Psoas muscle (tissue), 8 donors: ENCODE data around the gene SOS1. TPM values are rescaled to one million over a fixed set of nuclear protein-coding genes. Genes with fewer than 3 reads are reported as not detected.

Experiments used
- ATAC-seq, 4 donors: fragments of 200-7000 bp; cut with Tn5 transposase; one replicate each; pipeline ENCODE4 v1.9.1; 2020; ENCODE audit warnings: moderate library complexity in 3 of 4, mild to moderate bottlenecking in 2 of 4
- DNase-seq, 2 donors: peaks; one replicate each; pipeline ENCODE4 v3.0.0-alpha.2; 2020
- H3K27ac ChIP-seq: fragments of 200-600 bp; one replicate; pipeline ENCODE4 v1.8.0; 2022
- H3K27me3 ChIP-seq, 3 donors: fragments of 200-600 bp in 1 of 3; one replicate each; pipeline versions ENCODE4 v1.6.1 to v1.8.0; 2013 to 2022; ENCODE audit warnings: low read length in 2 of 3, mild to moderate bottlenecking in 2 of 3, moderate library complexity in 1 of 3; ENCODE audit not compliant: insufficient read depth in 3 of 3
- H3K36me3 ChIP-seq, 2 donors: fragments of 200-600 bp in 1 of 2; one replicate each; pipeline versions ENCODE4 v1.6.1 to v1.8.0; 2013 to 2022; ENCODE audit warnings: low read depth in 1 of 2, mild to moderate bottlenecking in 1 of 2, moderate library complexity in 1 of 2; ENCODE audit not compliant: insufficient read depth in 1 of 2
- H3K4me1 ChIP-seq: fragments of 200-600 bp; one replicate; pipeline ENCODE4 v1.8.0; 2022
- H3K4me3 ChIP-seq: fragments of 200-600 bp; one replicate; pipeline ENCODE4 v1.8.0; 2022; ENCODE audit warnings: mild to moderate bottlenecking
- H3K9me3 ChIP-seq: fragments of 200-600 bp; one replicate; pipeline ENCODE4 v1.8.0; 2022
- CTCF ChIP-seq: fragments of 200-600 bp; IDR thresholded peaks from one replicate; pipeline ENCODE4 v1.8.0; 2022; ENCODE audit warnings: antibody characterized with exemption
- WGBS, 3 donors: extraction: QIAGEN DNeasy Blood & Tissue Kit; methylation state at CpG; one replicate each; pipeline versions ENCODE4 v1.1.6 to v1.1.7; 2013; 5-methylcytosine and 5-hydroxymethylcytosine counted together
- intact Hi-C, 2 donors: fragments of 100-400 bp; cut with DNase I; formaldehyde crosslinking; loops; one replicate each; pipeline versions ENCODE4 v1.11.0 to v1.14.2; 2022
- long read RNA-seq, 2 donors: library from polyadenylated mRNA; unstranded; transcript quantifications; one replicate each; pipeline ENCODE4 v2.0.0, GENCODE V29; 2021
- polyA plus RNA-seq, 3 donors: library from polyadenylated mRNA; stranded (reverse); fragments of 200-250 nt; gene quantifications; one replicate each; pipeline ENCODE4 v1.2.3, GENCODE V29; 2013
- total RNA-seq, 4 donors: library from RNA; stranded (reverse); fragmentation: NEBNext Ultra II Directional in 2 of 4; extraction: Animal tissue kit (Norgen Biotek cat#: 25700) in 2 of 4; gene quantifications; one replicate each; pipeline versions ENCODE4 v1.2.1 to v1.2.4, GENCODE V29; 2021 to 2023
- donor health status: healthy with polysubstance abuse.
- donor health status: DM: no; HTN: no; CAD: no; lungs with moderate emphysema.
- donor health status: Bipolar disorder and iron deficiency.
- donor health status: healthy.
- donor health status: DM: yes; HTN: yes; CAD: no.
- donor health status: DM: no; HTN: no; CAD: no.
- donor health status: DM: no; HTN: no; CAD: no.
- donor health status: DM: yes; HTN: yes; CAD: no.

Gene SOS1
- total RNA-seq, result 10 to 100 TPM; 25.4 to 35.7 (median 33.1) TPM
- polyA plus RNA-seq, result 10 to 100 TPM in 1 of 3 donors, 1 to 10 TPM in 2; 4.9 to 24.7 (median 8.0) TPM
- long read RNA-seq, donor 1, full-length matches to known transcripts, result 1 of 9 reads
- long read RNA-seq, donor 1, partial matches to known transcripts, result 4 of 9 reads
- long read RNA-seq, donor 1, other reads (novel, unspliced or antisense), result 4 of 9 reads
- long read RNA-seq, donor 2, full-length matches to known transcripts, result 1 of 36 reads
- long read RNA-seq, donor 2, partial matches to known transcripts, result 27 of 36 reads
- long read RNA-seq, donor 2, other reads (novel, unspliced or antisense), result 8 of 36 reads

- 1% methylated on average over 34 to 60 of the region's 60 CpGs for WGBS, 3 donors
- H3K4me3 ChIP-seq, result peak within 1 kb of the TSS; percentile 92
- no peak for TF ChIP-seq CTCF
- peaks cover 0 to under 1% of the 10 kb centered on the region in 2 donors for H3K36me3 ChIP-seq
- H3K27me3 ChIP-seq, result no peaks in the 10 kb centered on the region
- ATAC-seq (peak; percentile 79 to 83 (median 82)), DNase-seq (peak; percentile 96 to 98)
- H3K9me3 ChIP-seq, result no peaks in the 10 kb centered on the region
- intact Hi-C loops, result loop anchor here in 1 of 2 donors (1.0 kb wide), 1 partner anchor 107 kb away; no protein-coding TSS in a partner anchor
- peaks cover 50% of the 10 kb centered on the region for H3K4me1 ChIP-seq
- peak within 1 kb of the TSS; percentile 94 for H3K27ac ChIP-seq
Observed at GRCh38 chr2:39120771-39121522, at the start of gene SOS1. SOS1 (minus strand) TSS chr2:39121051; CDS start chr2:39120422, 629 bp downstream.

- TF ChIP-seq CTCF, result no peak
- WGBS, 3 donors, result 88 to 92% (median 91%) methylated on average over 4 of the region's 4 CpGs
- H3K27ac ChIP-seq, result no peak overlapping the region
- ATAC-seq, result no peak
- intact Hi-C loops, result no loop called here
- H3K4me3 ChIP-seq, result no peak overlapping the region
- no peak for DNase-seq
- H3K27me3 ChIP-seq, result no peaks in the 10 kb centered on the region
- no peaks in the 10 kb centered on the region for H3K36me3 ChIP-seq
- H3K4me1 ChIP-seq, result peaks cover 13% of the 10 kb centered on the region
- H3K9me3 ChIP-seq, result no peaks in the 10 kb centered on the region
Observed at GRCh38 chr2:39164089-39164488, 43.2 kb upstream of the SOS1 start.

- Histone ChIP-seq H3K9me3 (no peaks in the 10 kb centered on the region), H3K27me3 (no peaks in the 10 kb centered on the region), H3K27ac (no peak overlapping the region), H3K36me3 (no peaks in the 10 kb centered on the region), H3K4me3 (peak overlapping the region; percentile 15), H3K4me1 (peaks cover 13% of the 10 kb centered on the region)
- WGBS, 3 donors, result 24 to 32% (median 25%) methylated on average over 3 of the region's 3 CpGs
- peak in 2 of 4 donors; percentile 50 to 80 for ATAC-seq
- DNase-seq, result no peak
- TF ChIP-seq CTCF, result no peak
- intact Hi-C loops, result no loop called here
Observed at GRCh38 chr2:39160982-39161381, 40.1 kb upstream of the SOS1 start.

GRCh38 chr2:39159283-39159682 lies 38.4 kb upstream of the SOS1 start:
- Histone ChIP-seq H3K27ac (no peak overlapping the region), H3K27me3 (no peaks in the 10 kb centered on the region), H3K4me1 (peaks cover 13% of the 10 kb centered on the region), H3K4me3 (no peak overlapping the region), H3K9me3 (no peaks in the 10 kb centered on the region), H3K36me3 (no peaks in the 10 kb centered on the region)
- intact Hi-C loops, result no loop called here
- 96 to 97% (median 96%) methylated on average over 2 of the region's 2 CpGs for WGBS, 3 donors
- ATAC-seq, result no peak
- TF ChIP-seq CTCF, result no peak
- DNase-seq, result no peak
